Measurements from ENCODE around the gene NOS3. TPM values are rescaled to one million over a fixed set of nuclear protein-coding genes. Genes with fewer than 3 reads are reported as not detected.

Gene NOS3
- total RNA-seq, 1 experiment from 2014 or later, result 3.2 TPM

DNA sequence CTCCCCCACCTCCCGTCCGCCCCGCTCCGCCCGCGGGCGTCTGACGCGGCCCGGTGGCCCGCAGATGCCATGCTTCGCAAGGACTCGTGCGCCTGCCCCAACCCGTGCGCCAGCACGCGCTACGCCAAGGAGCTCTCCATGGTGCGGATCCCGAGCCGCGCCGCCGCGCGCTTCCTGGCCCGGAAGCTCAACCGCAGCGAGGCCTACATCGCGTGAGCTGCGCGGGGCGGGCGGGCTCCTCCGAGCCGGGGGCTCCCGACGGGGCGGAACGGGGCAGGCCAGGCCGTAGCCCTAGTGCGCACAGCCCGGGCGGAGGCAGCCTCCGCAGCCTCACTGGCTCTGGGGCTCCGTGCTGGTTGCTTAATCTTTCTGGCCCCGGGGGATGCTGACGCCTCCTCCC, 60.3 kb downstream of the NOS3 start:
- Histone ChIP-seq H4K20me1 (ENCODE audit: insufficient read depth) (no peaks in the 10 kb centered on the region), H2AFZ (no peak overlapping the region), H3K36me3 (ENCODE audit: low read depth) (no peaks in the 10 kb centered on the region), H3K4me2 (no peak overlapping the region), H3K4me3 (no peak overlapping the region), H3K79me2 (ENCODE audit: low read depth) (no peaks in the 10 kb centered on the region), H3K27me3 (ENCODE audit: insufficient read depth, low read depth) (no peaks in the 10 kb centered on the region), H3K9me3 (ENCODE audit: insufficient read depth, low read depth) (no peaks in the 10 kb centered on the region), H3F3A (ENCODE audit: insufficient read depth, low read depth) (peaks cover 26% of the 10 kb centered on the region; the same call in 1 of the 2 replicates), H3K27ac (no peak overlapping the region), H3K4me1 (replicated peaks; ENCODE audit: insufficient read depth) (peaks cover 18% of the 10 kb centered on the region), H3K9me2 (ENCODE audit: insufficient read depth) (no peaks in the 10 kb centered on the region)
- no TSS peak for BruUV-seq (replicated peaks)
- ChIA-PET CTCF (no interaction called here), POLR2A (ENCODE audit: unreplicated experiment) (no interaction called here)
- DNase-seq, result no peak
- TF ChIP-seq EZH2 (IDR thresholded peaks at IDR 0.05; ENCODE audit: low read depth), result no peak
- TF ChIP-seq, protein P1, sequence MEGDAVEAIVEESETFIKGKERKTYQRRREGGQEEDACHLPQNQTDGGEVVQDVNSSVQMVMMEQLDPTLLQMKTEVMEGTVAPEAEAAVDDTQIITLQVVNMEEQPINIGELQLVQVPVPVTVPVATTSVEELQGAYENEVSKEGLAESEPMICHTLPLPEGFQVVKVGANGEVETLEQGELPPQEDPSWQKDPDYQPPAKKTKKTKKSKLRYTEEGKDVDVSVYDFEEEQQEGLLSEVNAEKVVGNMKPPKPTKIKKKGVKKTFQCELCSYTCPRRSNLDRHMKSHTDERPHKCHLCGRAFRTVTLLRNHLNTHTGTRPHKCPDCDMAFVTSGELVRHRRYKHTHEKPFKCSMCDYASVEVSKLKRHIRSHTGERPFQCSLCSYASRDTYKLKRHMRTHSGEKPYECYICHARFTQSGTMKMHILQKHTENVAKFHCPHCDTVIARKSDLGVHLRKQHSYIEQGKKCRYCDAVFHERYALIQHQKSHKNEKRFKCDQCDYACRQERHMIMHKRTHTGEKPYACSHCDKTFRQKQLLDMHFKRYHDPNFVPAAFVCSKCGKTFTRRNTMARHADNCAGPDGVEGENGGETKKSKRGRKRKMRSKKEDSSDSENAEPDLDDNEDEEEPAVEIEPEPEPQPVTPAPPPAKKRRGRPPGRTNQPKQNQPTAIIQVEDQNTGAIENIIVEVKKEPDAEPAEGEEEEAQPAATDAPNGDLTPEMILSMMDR (conservative IDR thresholded peaks at IDR 0.05), result no peak
- intact Hi-C loops (cut with micrococcal nuclease; ENCODE audit: unreplicated experiment), result no loop called here

DNA sequence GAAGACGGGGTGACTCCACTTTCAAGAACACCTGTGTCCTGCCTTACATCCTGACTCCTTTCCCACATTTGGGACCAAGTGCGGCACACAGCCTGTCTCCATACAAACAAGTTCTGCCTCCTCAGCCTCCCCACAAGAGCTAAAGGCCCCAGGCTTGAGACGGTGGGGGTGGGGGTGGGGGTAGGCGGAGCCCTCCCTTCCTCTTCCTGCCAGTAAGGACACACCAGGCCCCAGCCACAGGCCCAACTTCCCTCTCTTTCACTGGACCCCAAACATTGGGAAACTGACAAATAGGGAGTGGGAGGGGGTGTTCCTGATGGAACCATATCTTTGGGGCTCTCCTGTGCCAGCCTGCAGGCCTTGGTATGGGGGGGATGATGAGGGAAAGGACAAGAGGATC, 62.3 kb downstream of the NOS3 start:
- no TSS peak for BruUV-seq (replicated peaks)
- Histone ChIP-seq H3K79me2 (ENCODE audit: low read depth) (no peaks in the 10 kb centered on the region), H3K27ac (no peak overlapping the region), H3K9me2 (ENCODE audit: insufficient read depth) (no peaks in the 10 kb centered on the region), H3K4me2 (no peak overlapping the region), H3K9me3 (ENCODE audit: insufficient read depth, low read depth) (no peaks in the 10 kb centered on the region), H4K20me1 (ENCODE audit: insufficient read depth) (no peaks in the 10 kb centered on the region), H3K4me1 (replicated peaks; ENCODE audit: insufficient read depth) (peaks cover 6% of the 10 kb centered on the region), H2AFZ (no peak overlapping the region), H3F3A (ENCODE audit: insufficient read depth, low read depth) (peaks cover 17% of the 10 kb centered on the region; the same call in 1 of the 2 replicates), H3K4me3 (no peak overlapping the region), H3K36me3 (ENCODE audit: low read depth) (no peaks in the 10 kb centered on the region), H3K27me3 (ENCODE audit: insufficient read depth, low read depth) (no peaks in the 10 kb centered on the region)
- POLR2A ChIA-PET (ENCODE audit: unreplicated experiment), result interaction anchor here (0.7 kb wide), 1 partner anchor 172 kb away, joined by 7 read pairs; no protein-coding TSS in a partner anchor
- DNase-seq, result no peak
- intact Hi-C loops (cut with micrococcal nuclease; ENCODE audit: unreplicated experiment), result no loop called here
- TF ChIP-seq, protein P1 (conservative IDR thresholded peaks at IDR 0.05), result no peak
- no peak for TF ChIP-seq EZH2 (IDR thresholded peaks at IDR 0.05; ENCODE audit: low read depth)
- CTCF ChIA-PET, result interaction anchor here (0.6 kb wide), 2 partner anchors 151 to 203 kb away, joined by 5 to 7 read pairs; no protein-coding TSS in a partner anchor

DNA sequence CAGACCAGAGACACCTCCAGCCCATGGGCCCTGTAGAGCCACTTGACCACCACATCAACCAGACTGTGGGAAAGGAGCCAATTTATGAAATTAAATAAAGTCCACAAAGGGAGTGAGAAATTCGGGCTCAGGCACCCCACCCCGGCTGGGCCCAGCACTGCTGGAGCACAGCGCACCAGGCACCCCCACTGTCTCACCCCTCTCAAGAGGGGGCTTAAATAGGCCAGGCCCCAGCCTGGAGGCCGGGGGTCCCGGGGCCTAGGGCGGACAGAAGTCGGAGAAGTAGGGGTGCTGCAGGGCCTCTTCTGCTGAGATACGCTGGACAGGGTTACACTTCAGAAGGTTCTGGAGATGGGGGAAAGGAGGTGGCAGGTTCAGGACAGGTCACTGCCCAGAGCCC, 62.9 kb downstream of the NOS3 start:
- intact Hi-C loops (cut with micrococcal nuclease; ENCODE audit: unreplicated experiment), result no loop called here
- Histone ChIP-seq H3K27ac (no peak overlapping the region), H3K79me2 (ENCODE audit: low read depth) (no peaks in the 10 kb centered on the region), H3K27me3 (ENCODE audit: insufficient read depth, low read depth) (no peaks in the 10 kb centered on the region), H4K20me1 (ENCODE audit: insufficient read depth) (no peaks in the 10 kb centered on the region), H3K9me3 (ENCODE audit: insufficient read depth, low read depth) (no peaks in the 10 kb centered on the region), H3F3A (ENCODE audit: insufficient read depth, low read depth) (peaks cover 21% of the 10 kb centered on the region; the same call in 1 of the 2 replicates), H3K36me3 (ENCODE audit: low read depth) (no peaks in the 10 kb centered on the region), H3K9me2 (ENCODE audit: insufficient read depth) (no peaks in the 10 kb centered on the region), H3K4me1 (replicated peaks; ENCODE audit: insufficient read depth) (peaks cover 11% of the 10 kb centered on the region), H3K4me3 (no peak overlapping the region), H3K4me2 (no peak overlapping the region), H2AFZ (no peak overlapping the region)
- DNase-seq, result no peak
- TF ChIP-seq, protein P1 (conservative IDR thresholded peaks at IDR 0.05), result no peak
- no peak for TF ChIP-seq EZH2 (IDR thresholded peaks at IDR 0.05; ENCODE audit: low read depth)
- BruUV-seq (replicated peaks), result no TSS peak
- POLR2A ChIA-PET (ENCODE audit: unreplicated experiment), result no interaction called here
- CTCF ChIA-PET, result no interaction called here

Measured in PC-9 (cell line).